ENCODE data around the gene CADPS2. TPM values are rescaled to one million over a fixed set of nuclear protein-coding genes. Genes with fewer than 3 reads are reported as not detected.

CADPS2 gene
- total RNA-seq, 1 experiment from 2014 or later: 7.4 TPM

DNA sequence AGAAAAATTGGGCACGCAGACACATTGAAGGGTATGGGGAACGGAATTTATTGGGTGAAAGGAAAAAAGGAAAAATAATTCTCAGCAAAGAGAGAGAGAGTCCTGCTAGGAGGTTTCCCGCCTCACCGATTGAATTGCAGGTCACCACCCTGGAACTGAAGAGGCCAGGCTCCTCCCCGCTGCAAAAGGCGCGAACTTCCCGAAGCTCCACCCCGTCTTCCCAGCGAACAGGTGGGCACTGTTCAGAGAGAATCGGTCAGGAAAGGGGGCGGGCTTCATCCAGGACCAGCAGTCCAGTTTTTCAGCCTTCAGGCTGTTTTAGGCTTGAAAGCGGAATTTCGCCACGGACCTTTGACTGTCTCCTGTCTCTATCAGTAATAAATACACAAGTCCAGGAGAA is 27.3 kb upstream of the CADPS2 start:
- no peak for TF ChIP-seq CTCF (IDR thresholded peaks at IDR 0.05; ENCODE audit: unreplicated experiment)
- Mint-ChIP-seq H3K9me3 (ENCODE audit: unreplicated experiment) (no peaks in the 10 kb centered on the region), H3K27ac (ENCODE audit: low read depth, unreplicated experiment) (no peak overlapping the region), H3K36me3 (ENCODE audit: insufficient read depth, unreplicated experiment) (no peaks in the 10 kb centered on the region), H3K4me3 (ENCODE audit: unreplicated experiment) (no peak overlapping the region), H3K4me1 (ENCODE audit: insufficient read depth, unreplicated experiment) (no peaks in the 10 kb centered on the region), H3K27me3 (ENCODE audit: insufficient read depth, unreplicated experiment) (no peaks in the 10 kb centered on the region)
- no peak for DNase-seq (ENCODE audit: unreplicated experiment)
- no TSS peak for BruUV-seq (replicated peaks)
- POLR2A ChIA-PET: no interaction called here
- CTCF ChIA-PET: interaction anchor here (0.6 to 1.6 kb wide), 6 partner anchors 11 to 1037 kb away, joined by 3 to 5 read pairs (median 3); no protein-coding TSS in a partner anchor
- intact Hi-C loops (cut with micrococcal nuclease): no loop called here

DNA sequence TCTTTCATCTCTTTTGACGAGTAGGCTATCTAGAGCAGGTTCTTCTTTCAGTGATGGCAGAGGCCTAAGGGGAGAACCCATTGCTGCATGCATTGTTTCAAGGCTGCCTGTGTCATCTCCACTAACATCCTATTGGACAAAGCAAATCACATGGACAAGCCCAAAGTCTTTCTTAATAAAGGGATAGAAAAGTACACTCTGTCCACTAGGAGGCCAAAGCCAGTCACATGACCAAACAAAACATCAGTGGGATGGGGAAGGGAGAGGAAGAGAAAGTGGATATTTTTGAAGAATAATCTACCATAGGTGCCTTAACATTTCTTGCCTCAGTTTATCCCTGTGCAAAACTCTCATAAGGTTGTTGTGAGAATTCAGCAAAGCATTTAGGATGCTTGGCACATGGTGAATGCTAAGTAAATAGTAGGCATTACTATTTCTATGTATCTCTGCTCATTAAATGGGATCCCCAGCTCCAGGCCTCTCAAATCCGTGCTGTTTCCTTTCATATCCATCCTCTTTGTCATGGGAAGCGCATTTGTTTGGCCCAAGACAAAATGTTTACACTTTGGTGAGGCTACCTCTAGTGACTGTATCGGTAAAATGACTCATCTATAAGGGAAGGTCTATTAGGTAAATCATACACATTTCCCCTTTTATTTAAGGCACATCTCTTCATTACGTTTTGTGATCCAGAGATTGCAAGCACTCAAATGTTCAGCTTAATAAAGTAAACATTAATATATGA is 16.7 kb upstream of the CADPS2 start:
- H3K4me3 Mint-ChIP-seq (ENCODE audit: unreplicated experiment): no peak overlapping the region
- H3K27ac Mint-ChIP-seq (ENCODE audit: low read depth, unreplicated experiment): no peak overlapping the region
- no peak for TF ChIP-seq CTCF (IDR thresholded peaks at IDR 0.05; ENCODE audit: unreplicated experiment)
- no peaks in the 10 kb centered on the region for H3K27me3 Mint-ChIP-seq (ENCODE audit: insufficient read depth, unreplicated experiment)
- H3K4me1 Mint-ChIP-seq (ENCODE audit: insufficient read depth, unreplicated experiment): no peaks in the 10 kb centered on the region
- intact Hi-C loops (cut with micrococcal nuclease): no loop called here
- H3K9me3 Mint-ChIP-seq (ENCODE audit: unreplicated experiment): no peaks in the 10 kb centered on the region
- ChIA-PET CTCF (interaction anchor here (0.6 to 0.7 kb wide), 2 partner anchors 228 to 260 kb away, joined by 3 read pairs; no protein-coding TSS in a partner anchor), POLR2A (interaction anchor here (1.2 kb wide), 1 partner anchor 17 kb away, joined by 3 read pairs; no protein-coding TSS in a partner anchor)
- BruUV-seq (replicated peaks): no TSS peak
- DNase-seq (ENCODE audit: unreplicated experiment): peak; percentile 11
- no peaks in the 10 kb centered on the region for H3K36me3 Mint-ChIP-seq (ENCODE audit: insufficient read depth, unreplicated experiment)

DNA sequence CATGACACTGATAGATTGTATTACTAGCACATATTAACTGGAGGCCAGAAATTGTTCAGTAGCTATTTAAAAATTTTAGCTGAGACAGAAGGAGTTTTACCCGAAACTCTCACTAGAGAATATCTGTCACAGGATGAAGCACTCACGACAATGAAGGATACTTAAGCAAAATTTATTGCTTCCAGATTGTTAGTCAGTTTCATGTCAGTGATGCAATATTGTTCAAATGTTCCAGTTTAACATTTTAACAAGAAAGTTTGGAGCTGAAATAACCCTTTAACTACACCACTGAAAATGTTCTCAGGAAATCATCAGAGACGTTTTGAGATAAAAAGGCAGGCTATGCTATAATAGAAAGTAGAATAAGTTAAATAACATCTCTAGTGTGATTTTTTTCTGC is 15.0 kb upstream of the CADPS2 start:
- ChIA-PET POLR2A (interaction anchor here (0.6 to 1.1 kb wide), 5 partner anchors 18 to 466 kb away, joined by 3 read pairs; no protein-coding TSS in a partner anchor), CTCF (interaction anchor here (0.7 to 1.6 kb wide), 4 partner anchors 16 to 254 kb away, joined by 3 to 11 read pairs (median 3); no protein-coding TSS in a partner anchor)
- Mint-ChIP-seq H3K36me3 (ENCODE audit: insufficient read depth, unreplicated experiment) (no peaks in the 10 kb centered on the region), H3K4me3 (ENCODE audit: unreplicated experiment) (no peak overlapping the region), H3K9me3 (ENCODE audit: unreplicated experiment) (no peaks in the 10 kb centered on the region), H3K4me1 (ENCODE audit: insufficient read depth, unreplicated experiment) (no peaks in the 10 kb centered on the region), H3K27ac (ENCODE audit: low read depth, unreplicated experiment) (no peak overlapping the region), H3K27me3 (ENCODE audit: insufficient read depth, unreplicated experiment) (no peaks in the 10 kb centered on the region)
- TF ChIP-seq CTCF (IDR thresholded peaks at IDR 0.05; ENCODE audit: unreplicated experiment): no peak
- no TSS peak for BruUV-seq (replicated peaks)
- DNase-seq (ENCODE audit: unreplicated experiment): no peak
- intact Hi-C loops (cut with micrococcal nuclease): no loop called here

GRCh38 chr7:122896509-122896908 is 10.2 kb upstream of the CADPS2 start:
- DNase-seq (ENCODE audit: unreplicated experiment): peak; percentile 6
- BruUV-seq (replicated peaks): no TSS peak
- no peaks in the 10 kb centered on the region for H3K4me1 Mint-ChIP-seq (ENCODE audit: insufficient read depth, unreplicated experiment)
- peak; percentile 5 for TF ChIP-seq CTCF (IDR thresholded peaks at IDR 0.05; ENCODE audit: unreplicated experiment)
- intact Hi-C loops (cut with micrococcal nuclease): loop anchor here (1.0 kb wide), 1 partner anchor 258 kb away; no protein-coding TSS in a partner anchor
- no peaks in the 10 kb centered on the region for H3K9me3 Mint-ChIP-seq (ENCODE audit: unreplicated experiment)
- no peaks in the 10 kb centered on the region for H3K27me3 Mint-ChIP-seq (ENCODE audit: insufficient read depth, unreplicated experiment)
- H3K4me3 Mint-ChIP-seq (ENCODE audit: unreplicated experiment): no peak overlapping the region
- ChIA-PET CTCF (interaction anchor here (0.6 to 1.8 kb wide), 2 partner anchors 11 to 258 kb away, joined by 3 to 7 read pairs; no protein-coding TSS in a partner anchor), POLR2A (no interaction called here)
- H3K27ac Mint-ChIP-seq (ENCODE audit: low read depth, unreplicated experiment): no peak overlapping the region
- H3K36me3 Mint-ChIP-seq (ENCODE audit: insufficient read depth, unreplicated experiment): no peaks in the 10 kb centered on the region

All from MCF 10A (cell line).